ENCODE data around the gene OGT. TPM values are rescaled to one million over a fixed set of nuclear protein-coding genes. Genes with fewer than 3 reads are reported as not detected.

The OGT gene
- total RNA-seq, 1 experiment from 2014 or later = 282 TPM

GRCh38 chrX:71514367-71515037, 18.4 kb upstream of the OGT start:
- H3K27me3 Mint-ChIP-seq (ENCODE audit: insufficient read depth, unreplicated experiment) = peaks cover 22% of the 10 kb centered on the region
- BruUV-seq (replicated peaks) = no TSS peak
- intact Hi-C loops (cut with micrococcal nuclease) = no loop called here
- no peak for TF ChIP-seq CTCF (IDR thresholded peaks at IDR 0.05; ENCODE audit: unreplicated experiment)
- DNase-seq (ENCODE audit: unreplicated experiment) = no peak
- H3K4me3 Mint-ChIP-seq (ENCODE audit: unreplicated experiment) = no peak overlapping the region
- POLR2A ChIA-PET = interaction anchor here (1.5 kb wide), 1 partner anchor 19 kb away, joined by 11 read pairs; the partner anchor contains the start of gene OGT
- peaks cover 6% of the 10 kb centered on the region for H3K4me1 Mint-ChIP-seq (ENCODE audit: insufficient read depth, unreplicated experiment)
- H3K36me3 Mint-ChIP-seq (ENCODE audit: insufficient read depth, unreplicated experiment) = no peaks in the 10 kb centered on the region
- H3K27ac Mint-ChIP-seq (ENCODE audit: low read depth, unreplicated experiment) = no peak overlapping the region
- CTCF ChIA-PET = interaction anchor here (0.7 to 1.0 kb wide), 2 partner anchors 31 to 260 kb away, joined by 3 read pairs; partner anchors contain the start of gene ZMYM3
- no peaks in the 10 kb centered on the region for H3K9me3 Mint-ChIP-seq (ENCODE audit: unreplicated experiment)

GRCh38 chrX:71515038-71515396, 17.9 kb upstream of the OGT start:
- H3K36me3 Mint-ChIP-seq (ENCODE audit: insufficient read depth, unreplicated experiment) = no peaks in the 10 kb centered on the region
- ChIA-PET CTCF (interaction anchor here (0.7 to 1.0 kb wide), 2 partner anchors 30 to 261 kb away, joined by 3 read pairs; partner anchors contain the start of gene ZMYM3), POLR2A (interaction anchor here (1.5 kb wide), 1 partner anchor 19 kb away, joined by 11 read pairs; the partner anchor contains the start of gene OGT)
- TF ChIP-seq CTCF (IDR thresholded peaks at IDR 0.05; ENCODE audit: unreplicated experiment) = no peak
- H3K9me3 Mint-ChIP-seq (ENCODE audit: unreplicated experiment) = no peaks in the 10 kb centered on the region
- intact Hi-C loops (cut with micrococcal nuclease) = no loop called here
- no peak overlapping the region for H3K27ac Mint-ChIP-seq (ENCODE audit: low read depth, unreplicated experiment)
- no peak for DNase-seq (ENCODE audit: unreplicated experiment)
- H3K4me1 Mint-ChIP-seq (ENCODE audit: insufficient read depth, unreplicated experiment) = peaks cover 6% of the 10 kb centered on the region
- peaks cover 22% of the 10 kb centered on the region for H3K27me3 Mint-ChIP-seq (ENCODE audit: insufficient read depth, unreplicated experiment)
- no peak overlapping the region for H3K4me3 Mint-ChIP-seq (ENCODE audit: unreplicated experiment)
- BruUV-seq (replicated peaks) = no TSS peak

DNA sequence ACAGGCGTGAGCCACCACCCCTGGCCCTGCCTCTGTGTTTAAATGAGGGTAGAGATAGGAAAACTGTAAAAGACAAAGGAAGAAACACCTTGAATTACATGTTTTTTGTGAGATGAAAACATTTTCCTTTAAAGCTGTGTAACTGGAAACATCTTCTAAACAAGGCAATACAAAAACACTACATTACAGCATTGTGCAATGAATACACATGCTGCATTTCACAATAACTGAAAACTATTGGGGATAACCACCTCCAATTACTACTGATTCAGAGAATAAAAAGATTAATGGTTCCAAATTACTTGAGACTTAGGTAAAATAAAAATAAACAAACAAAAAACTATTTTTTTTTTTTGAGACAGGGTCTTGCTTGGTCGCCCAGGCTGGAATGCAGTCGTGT, 7.6 kb upstream of the OGT start:
- no peak for TF ChIP-seq CTCF (IDR thresholded peaks at IDR 0.05; ENCODE audit: unreplicated experiment)
- no peaks in the 10 kb centered on the region for H3K27me3 Mint-ChIP-seq (ENCODE audit: insufficient read depth, unreplicated experiment)
- no peaks in the 10 kb centered on the region for H3K4me1 Mint-ChIP-seq (ENCODE audit: insufficient read depth, unreplicated experiment)
- no peaks in the 10 kb centered on the region for H3K9me3 Mint-ChIP-seq (ENCODE audit: unreplicated experiment)
- POLR2A ChIA-PET = interaction anchor here (0.6 to 1.1 kb wide), 3 partner anchors 9 to 160 kb away, joined by 3 to 7 read pairs (median 3); partner anchors contain the start of gene TAF1
- no TSS peak for BruUV-seq (replicated peaks)
- H3K4me3 Mint-ChIP-seq (ENCODE audit: unreplicated experiment) = no peak overlapping the region
- intact Hi-C loops (cut with micrococcal nuclease) = no loop called here
- CTCF ChIA-PET = no interaction called here
- H3K36me3 Mint-ChIP-seq (ENCODE audit: insufficient read depth, unreplicated experiment) = no peaks in the 10 kb centered on the region
- H3K27ac Mint-ChIP-seq (ENCODE audit: low read depth, unreplicated experiment) = no peak overlapping the region
- no peak for DNase-seq (ENCODE audit: unreplicated experiment)

- no peaks in the 10 kb centered on the region for H3K9me3 Mint-ChIP-seq (ENCODE audit: unreplicated experiment)
- ChIA-PET POLR2A (interaction anchor here (0.6 to 6.2 kb wide), 13 partner anchors 12 to 1394 kb away, joined by 3 to 171 read pairs (median 7); partner anchors contain the start of genes NONO and TAF1), CTCF (interaction anchor here (0.8 to 1.1 kb wide), 3 partner anchors 9 to 22 kb away, joined by 3 to 4 read pairs (median 3); no protein-coding TSS in a partner anchor)
- no peaks in the 10 kb centered on the region for H3K4me1 Mint-ChIP-seq (ENCODE audit: insufficient read depth, unreplicated experiment)
- H3K4me3 Mint-ChIP-seq (ENCODE audit: unreplicated experiment) = peak overlapping the region; percentile 100
- DNase-seq (ENCODE audit: unreplicated experiment) = peak; percentile 39
- H3K36me3 Mint-ChIP-seq (ENCODE audit: insufficient read depth, unreplicated experiment) = no peaks in the 10 kb centered on the region
- intact Hi-C loops (cut with micrococcal nuclease) = no loop called here
- H3K27me3 Mint-ChIP-seq (ENCODE audit: insufficient read depth, unreplicated experiment) = no peaks in the 10 kb centered on the region
- H3K27ac Mint-ChIP-seq (ENCODE audit: low read depth, unreplicated experiment) = peak overlapping the region; percentile 93
- TF ChIP-seq CTCF (IDR thresholded peaks at IDR 0.05; ENCODE audit: unreplicated experiment) = no peak
- BruUV-seq (replicated peaks) = TSS peak; percentile 92
Observed at GRCh38 chrX:71532078-71532752, 689 bp upstream of the OGT start.
